ENCODE data around the gene C11orf16.

DNA sequence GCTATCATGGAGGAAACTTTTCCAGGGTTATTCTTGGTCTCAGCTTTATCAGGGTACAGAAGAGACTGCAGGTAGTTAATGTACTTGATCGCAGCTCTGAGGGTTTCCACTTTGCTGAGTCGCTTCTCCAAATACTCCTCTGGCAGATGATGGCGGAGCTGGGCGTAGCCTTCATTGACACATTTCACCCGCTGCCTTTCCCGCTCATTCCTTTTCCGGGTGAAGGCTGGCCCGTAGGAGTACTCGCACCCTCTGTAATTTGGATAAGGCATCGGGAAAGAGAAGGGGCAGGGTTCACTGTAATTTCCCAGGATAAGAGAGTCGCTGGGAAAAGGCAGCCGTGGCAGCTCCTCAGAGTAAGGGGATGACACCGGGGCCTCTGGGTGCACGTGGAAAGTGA lies 4.9 kb upstream of the C11orf16 start:
- TF ChIP-seq, protein P1, sequence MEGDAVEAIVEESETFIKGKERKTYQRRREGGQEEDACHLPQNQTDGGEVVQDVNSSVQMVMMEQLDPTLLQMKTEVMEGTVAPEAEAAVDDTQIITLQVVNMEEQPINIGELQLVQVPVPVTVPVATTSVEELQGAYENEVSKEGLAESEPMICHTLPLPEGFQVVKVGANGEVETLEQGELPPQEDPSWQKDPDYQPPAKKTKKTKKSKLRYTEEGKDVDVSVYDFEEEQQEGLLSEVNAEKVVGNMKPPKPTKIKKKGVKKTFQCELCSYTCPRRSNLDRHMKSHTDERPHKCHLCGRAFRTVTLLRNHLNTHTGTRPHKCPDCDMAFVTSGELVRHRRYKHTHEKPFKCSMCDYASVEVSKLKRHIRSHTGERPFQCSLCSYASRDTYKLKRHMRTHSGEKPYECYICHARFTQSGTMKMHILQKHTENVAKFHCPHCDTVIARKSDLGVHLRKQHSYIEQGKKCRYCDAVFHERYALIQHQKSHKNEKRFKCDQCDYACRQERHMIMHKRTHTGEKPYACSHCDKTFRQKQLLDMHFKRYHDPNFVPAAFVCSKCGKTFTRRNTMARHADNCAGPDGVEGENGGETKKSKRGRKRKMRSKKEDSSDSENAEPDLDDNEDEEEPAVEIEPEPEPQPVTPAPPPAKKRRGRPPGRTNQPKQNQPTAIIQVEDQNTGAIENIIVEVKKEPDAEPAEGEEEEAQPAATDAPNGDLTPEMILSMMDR (IDR thresholded peaks at IDR 0.05; ENCODE audit: low read length) = no peak
- TF ChIP-seq EZH2 (optimal IDR thresholded peaks at IDR 0.05; ENCODE audit: low read depth, low read length) = no peak
- no peak for TF ChIP-seq EZH2phosphoT487 (IDR thresholded peaks at IDR 0.05; ENCODE audit: low read length)
